ENCODE results near the gene ZNF512.

- TF ChIP-seq CTCF (IDR thresholded peaks at IDR 0.05) (no peak), EZH2 (IDR thresholded peaks at IDR 0.05; ENCODE audit: borderline replicate concordance, insufficient read depth, low read depth, low read length, poor library complexity, severe bottlenecking) (no peak)
Observed at GRCh38 chr2:27561060-27561459, 21.8 kb upstream of the ZNF512 start.

All from B cell (primary cell).